Right lobe of liver (tissue), 4 donors: Measurements from ENCODE around the gene CDC42BPB.
A peak's percentile ranks its signal among the peaks of the same experiment; 100 is the strongest.

Source experiments
- CTCF ChIP-seq, 4 donors: fragments of 200-600 bp in 3 of 4; fragments of 450-650 bp in 1 of 4; IDR thresholded peaks; one replicate each; pipeline versions ENCODE4 v1.5.1 to v1.8.0; 2016 to 2022; ENCODE audit warnings: antibody characterized with exemption in 4 of 4, mild to moderate bottlenecking in 2 of 4
- POLR2A ChIP-seq: fragments of 450-650 bp; IDR thresholded peaks from one replicate; pipeline ENCODE4 v1.6.1; 2017; ENCODE audit warnings: antibody characterized with exemption, mild to moderate bottlenecking
- donor health status: DM: no; HTN: no; CAD: no.
- donor health status: DM: no; HTN: no; CAD: no.
- donor health status: DM: no; HTN: yes; CAD: no.

- TF ChIP-seq POLR2A (no peak), CTCF (IDR thresholded peaks at IDR 0.05) (peak; percentile 66 to 73 (median 66))
Measured at GRCh38 chr14:103078420-103078749, 21.0 kb upstream of the CDC42BPB start.
